ENCODE data around the gene INSIG2. TPM values are rescaled to one million over a fixed set of nuclear protein-coding genes. Genes with fewer than 3 reads are reported as not detected.

INSIG2 gene
- total RNA-seq, 6 donors from 2014 or later = 10.5 to 33.2 (median 23.5) TPM

- TF ChIP-seq CTCF (IDR thresholded peaks at IDR 0.05) = no peak
- no peak for TF ChIP-seq EP300 (IDR thresholded peaks at IDR 0.05)
- TF ChIP-seq POLR2AphosphoS5 (IDR thresholded peaks at IDR 0.05) = no peak
- TF ChIP-seq POLR2A (IDR thresholded peaks at IDR 0.05) = no peak
- no peaks in the 10 kb centered on the region for H3K27me3 ChIP-seq
- ATAC-seq (ENCODE audit: low FRiP score in 2 of 2) = no peak
- H3K36me3 ChIP-seq = no peaks in the 10 kb centered on the region
- no peaks in the 10 kb centered on the region for H3K9me3 ChIP-seq
- no peak overlapping the region for H3K4me3 ChIP-seq
- peak in 1 of 2 donors; percentile 48 for DNase-seq
- H3K27ac ChIP-seq = no peak overlapping the region
- peaks cover 36 to 61% (median 43%) of the 10 kb centered on the region in 4 donors for H3K4me1 ChIP-seq
These were observed 32.8 kb downstream of the INSIG2 start for GRCh38 chr2:118121101-118121500.

- ATAC-seq (ENCODE audit: low FRiP score in 2 of 2) = no peak
- Histone ChIP-seq H3K27me3 (no peaks in the 10 kb centered on the region), H3K4me3 (no peak overlapping the region), H3K27ac (peak overlapping the region in 3 of 4 donors; percentile 26 to 72 (median 48)), H3K9me3 (no peaks in the 10 kb centered on the region), H3K4me1 (peaks cover 36 to 61% (median 43%) of the 10 kb centered on the region in 4 donors), H3K36me3 (no peaks in the 10 kb centered on the region)
- WGBS, 2 donors = 24 to 57% methylated on average over 2 of the region's 2 CpGs
- DNase-seq = no peak
- TF ChIP-seq CTCF (IDR thresholded peaks at IDR 0.05) (no peak), EP300 (IDR thresholded peaks at IDR 0.05) (peak in 1 of 4 donors; percentile 3)
These were observed 33.8 kb downstream of the INSIG2 start for GRCh38 chr2:118121986-118122524.

- TF ChIP-seq EP300 (IDR thresholded peaks at IDR 0.05) = no peak
- TF ChIP-seq CTCF (IDR thresholded peaks at IDR 0.05) = no peak
- TF ChIP-seq POLR2A (IDR thresholded peaks at IDR 0.05) = no peak
- TF ChIP-seq POLR2AphosphoS5 (IDR thresholded peaks at IDR 0.05) = no peak
- 48 to 56% methylated on average over 2 of the region's 2 CpGs for WGBS, 2 donors
These were observed 34.5 kb downstream of the INSIG2 start for GRCh38 chr2:118122594-118123281.

GRCh38 chr2:118123561-118124232 is 35.4 kb downstream of the INSIG2 start:
- ATAC-seq (ENCODE audit: low FRiP score in 2 of 2) (peak; percentile 73 to 86), DNase-seq (no peak)
- Histone ChIP-seq H3K36me3 (no peaks in the 10 kb centered on the region), H3K27ac (peak overlapping the region; percentile 26 to 72 (median 44)), H3K4me3 (no peak overlapping the region), H3K9me3 (no peaks in the 10 kb centered on the region), H3K4me1 (peaks cover 28 to 50% (median 43%) of the 10 kb centered on the region in 4 donors), H3K27me3 (no peaks in the 10 kb centered on the region)
- WGBS, 2 donors = 25 to 54% methylated on average over 3 of the region's 3 CpGs
- TF ChIP-seq POLR2AphosphoS5 (IDR thresholded peaks at IDR 0.05) (peak in 1 of 2 donors; percentile 28), EP300 (IDR thresholded peaks at IDR 0.05) (peak in 1 of 4 donors; percentile 15), CTCF (IDR thresholded peaks at IDR 0.05) (no peak)

More at GRCh38 chr2:118122594-118123281, 34.5 kb downstream of the INSIG2 start:
- DNase-seq (no peak), ATAC-seq (ENCODE audit: low FRiP score in 2 of 2) (peak in 1 of 2 donors; percentile 18)
- H3K9me3 ChIP-seq = no peaks in the 10 kb centered on the region
- no peaks in the 10 kb centered on the region for H3K36me3 ChIP-seq
- no peaks in the 10 kb centered on the region for H3K27me3 ChIP-seq
- peak overlapping the region; percentile 26 to 72 (median 44) for H3K27ac ChIP-seq
- peaks cover 34 to 59% (median 43%) of the 10 kb centered on the region in 4 donors for H3K4me1 ChIP-seq
- no peak overlapping the region for H3K4me3 ChIP-seq
